SIG-M5 (cell line): ENCODE measurements around the gene NLGN4X.

Experiments
- DNase-seq: peaks from one replicate; lab custom pipeline; 2025; lab: John Stamatoyannopoulos, UW

The NLGN4X gene

GRCh38 chrX:6228720-6229119 lies at the start of gene NLGN4X:
Gene NLGN4X, minus strand, starts transcription at chrX:6228867. Its CDS starts 77,401 bp downstream, at chrX:6151466.
- no peak for DNase-seq

GRCh38 chrX:6266041-6266440 lies 37.4 kb upstream of the NLGN4X start:
- DNase-seq = no peak

GRCh38 chrX:6262959-6263358 lies 34.3 kb upstream of the NLGN4X start:
- no peak for DNase-seq

GRCh38 chrX:6257025-6257424 lies 28.4 kb upstream of the NLGN4X start:
- DNase-seq = no peak

- DNase-seq = no peak
These were observed 16.0 kb upstream of the NLGN4X start for GRCh38 chrX:6244666-6245065.

GRCh38 chrX:6238576-6238975 lies 9.9 kb upstream of the NLGN4X start:
- DNase-seq = no peak

GRCh38 chrX:6227935-6228334 lies 732 bp downstream of the NLGN4X start:
- DNase-seq = no peak

- no peak for DNase-seq
These were observed 1.2 kb downstream of the NLGN4X start for GRCh38 chrX:6227453-6227835.

- no peak for DNase-seq
These were observed 1.8 kb downstream of the NLGN4X start for GRCh38 chrX:6226596-6227452.

GRCh38 chrX:6225911-6226595 lies 2.6 kb downstream of the NLGN4X start:
- no peak for DNase-seq

GRCh38 chrX:6225288-6225910 lies 3.3 kb downstream of the NLGN4X start:
- DNase-seq = no peak

- DNase-seq = no peak
These were observed 5.2 kb downstream of the NLGN4X start for GRCh38 chrX:6223516-6223915.

- no peak for DNase-seq
These were observed 18.4 kb downstream of the NLGN4X start for GRCh38 chrX:6210230-6210629.

- DNase-seq = no peak
These were observed 25.0 kb downstream of the NLGN4X start for GRCh38 chrX:6203462-6204215.

- DNase-seq = no peak
These were observed 29.2 kb downstream of the NLGN4X start for GRCh38 chrX:6199486-6199885.

- DNase-seq = no peak
These were observed 41.4 kb downstream of the NLGN4X start for GRCh38 chrX:6187256-6187655.

- DNase-seq = no peak
These were observed 43.7 kb downstream of the NLGN4X start for GRCh38 chrX:6184900-6185515.

- no peak for DNase-seq
These were observed 52.8 kb downstream of the NLGN4X start for GRCh38 chrX:6175914-6176313.

- no peak for DNase-seq
These were observed 58.2 kb downstream of the NLGN4X start for GRCh38 chrX:6170424-6170823.

- no peak for DNase-seq
These were observed 59.3 kb downstream of the NLGN4X start for GRCh38 chrX:6169407-6169806.

GRCh38 chrX:6163721-6164120 lies 64.9 kb downstream of the NLGN4X start:
- no peak for DNase-seq

- no peak for DNase-seq
These were observed 69.2 kb downstream of the NLGN4X start for GRCh38 chrX:6159468-6159867.
